K562 (cell line): Measurements from ENCODE around the gene UVRAG. TPM values are rescaled to one million over a fixed set of nuclear protein-coding genes. Genes with fewer than 3 reads are reported as not detected.

ENCODE experiments used
- ATAC-seq: fragments of 200-7000 bp; cut with Tn5 transposase; 3 replicates; pipeline ENCODE4 v1.9.1; 2020; ENCODE audit warnings: moderate library complexity
- BruUV-seq: library from RNA; stranded (reverse); fragments of 400-500 nt; replicated peaks from 2 replicates; lab custom pipeline; 2021; lab: Mats Ljungman, UMichigan
- CTCF ChIA-PET: fragments of 300-600 bp; formaldehyde crosslinking; extraction: SDS; loops from one replicate; lab custom pipeline; 2021; ENCODE audit warnings: low intra/inter-chr PET ratio; lab: Yijun Ruan, JAX
- POLR2A ChIA-PET: fragments of 300-600, 350-650 bp; sonication (Branson Sonifier 250); formaldehyde crosslinking; extraction: SDS; loops from one replicate; lab custom pipeline; 2021; ENCODE audit warnings: antibody characterized with exemption, inconsistent platforms; lab: Yijun Ruan, JAX
- DNase-seq, 4 experiments: peaks; one replicate each; pipeline versions ENCODE4 v3.0.0 to v3.0.0-alpha.2; 2011 to 2018; ENCODE audit warnings: low spot score in 3 of 4, mixed read lengths in 3 of 4; ENCODE audit errors: extremely low read depth in 1 of 4
- FAIRE-seq: peaks from 2 replicates; lab custom pipeline; 2011; peaks lifted over from hg19 to GRCh38; lab: Jason Lieb, UNC
- H2AFZ ChIP-seq: 2 replicates; pipeline ENCODE4 v1.6.0; 2011; ENCODE audit warnings: low read depth, low read length, control low read depth, inconsistent platforms
- H3K27ac ChIP-seq: fragments of 200-600 bp; 3 replicates; pipeline ENCODE4 v1.8.0; 2011; ENCODE audit warnings: low read depth, mild to moderate bottlenecking, control low read depth, inconsistent platforms, low read length, moderate library complexity, mixed read lengths; ENCODE audit errors: extremely low read depth
- H3K27me3 ChIP-seq, 2 experiments: fragments of 300-600 bp in 1 of 2; 2 replicates in 1 of 2; 3 replicates in 1 of 2; pipeline versions ENCODE4 v1.6.0 to v1.8.0; 2011; ENCODE audit warnings: inconsistent platforms in 2 of 2, low read length in 2 of 2, mild to moderate bottlenecking in 1 of 2, mixed read lengths in 1 of 2, moderate library complexity in 1 of 2; ENCODE audit not compliant: control insufficient read depth in 2 of 2, insufficient read depth in 2 of 2
- H3K36me3 ChIP-seq: fragments of 300-600 bp; 3 replicates; pipeline ENCODE4 v1.8.0; 2011; ENCODE audit warnings: mild to moderate bottlenecking, low read length, inconsistent platforms; ENCODE audit not compliant: control insufficient read depth, insufficient read depth
- H3K4me1 ChIP-seq, 2 experiments: fragments of 200-600 bp in 1 of 2; replicated peaks in 1 of 2; 2 replicates in 1 of 2; 3 replicates in 1 of 2; pipeline versions ENCODE4 v1.5.1 to v1.8.0; 2011; ENCODE audit warnings: inconsistent platforms in 2 of 2, low read length in 2 of 2, mild to moderate bottlenecking in 1 of 2, mixed read lengths in 1 of 2, moderate library complexity in 1 of 2; ENCODE audit not compliant: control insufficient read depth in 2 of 2, insufficient read depth in 2 of 2
- H3K4me2 ChIP-seq: 2 replicates; pipeline ENCODE4 v1.6.1; 2011; ENCODE audit warnings: low read length, control low read depth, inconsistent platforms, mixed read lengths; ENCODE audit not compliant: insufficient read depth
- H3K4me3 ChIP-seq: fragments of 200-600 bp; sonication (generic), shearing (Covaris generic); 2 replicates; pipeline ENCODE4 v1.5.1; 2016; ENCODE audit warnings: control low read depth, inconsistent platforms
- H3K79me2 ChIP-seq: fragments of 200-600 bp; 3 replicates; pipeline ENCODE4 v1.8.0; 2011; ENCODE audit warnings: low read length, inconsistent platforms; ENCODE audit not compliant: control insufficient read depth, insufficient read depth
- H3K9ac ChIP-seq, 2 experiments: 2 replicates each; pipeline versions ENCODE4 v1.6.0 to v1.6.1; 2011; ENCODE audit warnings: low read depth in 2 of 2, low read length in 2 of 2, control low read depth in 1 of 2, inconsistent platforms in 1 of 2, mild to moderate bottlenecking in 1 of 2, mixed read lengths in 1 of 2; ENCODE audit not compliant: insufficient read depth in 1 of 2
- H3K9me1 ChIP-seq: one replicate; pipeline ENCODE4 v1.6.0; 2011; ENCODE audit warnings: inconsistent platforms, mild to moderate bottlenecking, low read length, moderate library complexity; ENCODE audit not compliant: control insufficient read depth, insufficient read depth
- H3K9me3 ChIP-seq: replicated peaks from 2 replicates; pipeline ENCODE4 v1.5.1; 2011; ENCODE audit warnings: low read depth, low read length, inconsistent platforms; ENCODE audit not compliant: control insufficient read depth, insufficient read depth
- H4K20me1 ChIP-seq: replicated peaks from 2 replicates; pipeline ENCODE4 v1.6.1; 2011; ENCODE audit warnings: low read length, inconsistent platforms, mixed read lengths; ENCODE audit not compliant: control insufficient read depth, insufficient read depth
- ETV6 ChIP-seq, 3 experiments: fragments of 150-350 bp in 1 of 3; sonication (generic) in 1 of 3; formaldehyde crosslinking in 1 of 3; IDR thresholded peaks; 2 replicates each; pipeline versions ENCODE4 v1.6.1 to v1.8.0; 2014 to 2022; ENCODE audit warnings: borderline replicate concordance in 2 of 3, low read depth in 2 of 3, antibody characterized with exemption in 1 of 3, low read length in 1 of 3, mild to moderate bottlenecking in 1 of 3, missing genetic modification reagents in 1 of 3
- KDM5B ChIP-seq: fragments of 200-600 bp; sonication (generic); IDR thresholded peaks from 2 replicates; pipeline ENCODE4 v1.6.1; 2012; ENCODE audit warnings: low read depth, mild to moderate bottlenecking, moderate library complexity, low read length, control low read depth, inconsistent platforms; ENCODE audit not compliant: insufficient replicate concordance
- TOE1 ChIP-seq, 2 experiments: fragments of 450-650 bp in 1 of 2; sonication (generic) in 1 of 2; formaldehyde crosslinking in 1 of 2; IDR thresholded peaks; 2 replicates each; pipeline versions ENCODE4 v1.7.1 to v1.8.0; 2016 to 2022; ENCODE audit warnings: borderline replicate concordance in 2 of 2, mild to moderate bottlenecking in 2 of 2, antibody characterized with exemption in 1 of 2, inconsistent platforms in 1 of 2, low read depth in 1 of 2, missing genetic modification reagents in 1 of 2, moderate library complexity in 1 of 2
- ZBTB5 ChIP-seq: fragments of 450-650 bp; IDR thresholded peaks from 2 replicates; pipeline ENCODE4 v1.6.1; 2017; ENCODE audit warnings: antibody characterized with exemption
- WGBS: fragments of 100-300 bp; shearing (Covaris generic); methylation state at CpG from one replicate; pipeline ENCODE4 v1.1.6; 2016; ENCODE audit warnings: low coverage, mixed read lengths; ENCODE audit not compliant: insufficient coverage; ENCODE audit errors: missing lambda C conversion rate; 5-methylcytosine and 5-hydroxymethylcytosine counted together
- in situ Hi-C: fragments of 300-500 bp; cut with MboI; formaldehyde crosslinking; loops from 4 replicates; pipeline ENCODE4 v1.15.0; 2018; ENCODE audit warnings: inconsistent platforms, mixed read lengths
- intact Hi-C: fragments of 100-400 bp; cut with micrococcal nuclease; formaldehyde crosslinking; loops from 2 replicates; pipeline ENCODE4 v1.14.2; 2022
- polyA plus RNA-seq, 8 experiments: library from polyadenylated mRNA; depleted of rRNA in 4 of 8; stranded (reverse) in 5 of 8; unstranded in 3 of 8; fragments of >200 nt; fragmentation: Nextera tagmentation in 2 of 8; fragmentation: Illumina TruSeq in 1 of 8; extraction: Ambion mirVana in 2 of 8; extraction: Trizol in 1 of 8; gene quantifications; 2 replicates each; pipeline versions ENCODE4 v1.2.1 to v1.2.3, GENCODE V29; 2011 to 2014; ENCODE audit warnings: inconsistent platforms in 1 of 8, missing spikeins in 1 of 8
- total RNA-seq, 7 experiments: library from RNA; depleted of rRNA in 6 of 7; stranded (reverse); fragments of >200 nt in 6 of 7; fragmentation: Illumina TruSeq in 2 of 7; extraction: Trizol in 2 of 7; gene quantifications; 2 replicates each; pipeline versions ENCODE4 v1.2.1 to v1.2.3, GENCODE V29; 2011 to 2021; ENCODE audit warnings: low replicate concordance in 1 of 7
- TF ChIP-seq, protein P1 (sequence below): fragments of 200-600 bp; sonication (generic); IDR thresholded peaks from one replicate; pipeline ENCODE4 v1.6.1; 2012; ENCODE audit warnings: mild to moderate bottlenecking, low read depth, low read length, inconsistent platforms

The UVRAG gene
- total and polyA plus RNA-seq, 9 of the 15 experiments (the other 6 are each of a cell fraction or from before 2014, with no cell fraction given), result 3.1 to 17.8 (median 12.4) TPM

DNA sequence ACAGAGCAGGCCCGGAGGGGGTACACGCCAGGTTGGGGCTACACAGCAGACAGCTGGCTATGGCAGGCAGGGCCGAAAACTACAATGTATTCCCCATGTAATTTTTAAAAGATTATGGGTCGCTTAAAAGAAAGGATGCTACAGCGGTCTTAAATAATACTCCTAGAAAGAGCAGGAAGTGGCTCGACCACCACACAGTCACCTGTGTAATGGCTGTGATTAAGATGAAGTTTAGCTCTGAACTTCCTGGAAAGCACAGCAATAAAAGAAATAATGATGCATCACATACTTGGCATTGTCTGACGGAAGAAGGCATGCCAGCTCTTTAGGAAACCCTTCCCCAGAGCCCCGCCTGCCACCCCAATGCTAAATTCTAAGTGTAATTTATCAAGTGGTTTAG lies 358.7 kb downstream of the UVRAG start:
- intact Hi-C loops (no loop called here), in situ Hi-C loops (no loop called here)
- ATAC-seq (no peak), FAIRE-seq (no peak), DNase-seq (no peak)
- Histone ChIP-seq H3K4me2 (no peak overlapping the region), H3K9me1 (peaks cover 3% of the 10 kb centered on the region), H4K20me1 (peaks cover 16% of the 10 kb centered on the region; the same call in 1 of the 2 replicates), H3K27me3 (peaks cover 17 to 46% of the 10 kb centered on the region in 2 experiments), H3K36me3 (no peaks in the 10 kb centered on the region), H3K9me3 (no peaks in the 10 kb centered on the region), H3K79me2 (no peaks in the 10 kb centered on the region), H3K27ac (no peak overlapping the region), H3K4me1 (peaks cover under 1 to 26% of the 10 kb centered on the region in 2 experiments; a peak in 3 of 5 replicates), H3K4me3 (no peak overlapping the region), H2AFZ (no peak overlapping the region), H3K9ac (no peak overlapping the region)
- ChIA-PET CTCF (no interaction called here), POLR2A (interaction anchor here (0.6 kb wide), 1 partner anchor 402 kb away, joined by 3 read pairs; no protein-coding TSS in a partner anchor)
- 10% methylated on average over 8 of the region's 8 CpGs for WGBS
- BruUV-seq, result no TSS peak
- TF ChIP-seq TOE1 (IDR thresholded peaks at IDR 0.05; ENCODE audit: borderline replicate concordance) (no peak), TOE1 (CRISPR knock-in tag; IDR thresholded peaks at IDR 0.05; ENCODE audit: borderline replicate concordance, low read depth) (no peak), ZBTB5 (no peak), ETV6 (IDR thresholded peaks at IDR 0.05; ENCODE audit: borderline replicate concordance in 1 of 2, low read depth in 2 of 2, low read length in 1 of 2) (no peak), ETV6 (CRISPR knock-in tag; IDR thresholded peaks at IDR 0.05; ENCODE audit: borderline replicate concordance) (no peak), KDM5B (no peak)
- TF ChIP-seq, protein P1, sequence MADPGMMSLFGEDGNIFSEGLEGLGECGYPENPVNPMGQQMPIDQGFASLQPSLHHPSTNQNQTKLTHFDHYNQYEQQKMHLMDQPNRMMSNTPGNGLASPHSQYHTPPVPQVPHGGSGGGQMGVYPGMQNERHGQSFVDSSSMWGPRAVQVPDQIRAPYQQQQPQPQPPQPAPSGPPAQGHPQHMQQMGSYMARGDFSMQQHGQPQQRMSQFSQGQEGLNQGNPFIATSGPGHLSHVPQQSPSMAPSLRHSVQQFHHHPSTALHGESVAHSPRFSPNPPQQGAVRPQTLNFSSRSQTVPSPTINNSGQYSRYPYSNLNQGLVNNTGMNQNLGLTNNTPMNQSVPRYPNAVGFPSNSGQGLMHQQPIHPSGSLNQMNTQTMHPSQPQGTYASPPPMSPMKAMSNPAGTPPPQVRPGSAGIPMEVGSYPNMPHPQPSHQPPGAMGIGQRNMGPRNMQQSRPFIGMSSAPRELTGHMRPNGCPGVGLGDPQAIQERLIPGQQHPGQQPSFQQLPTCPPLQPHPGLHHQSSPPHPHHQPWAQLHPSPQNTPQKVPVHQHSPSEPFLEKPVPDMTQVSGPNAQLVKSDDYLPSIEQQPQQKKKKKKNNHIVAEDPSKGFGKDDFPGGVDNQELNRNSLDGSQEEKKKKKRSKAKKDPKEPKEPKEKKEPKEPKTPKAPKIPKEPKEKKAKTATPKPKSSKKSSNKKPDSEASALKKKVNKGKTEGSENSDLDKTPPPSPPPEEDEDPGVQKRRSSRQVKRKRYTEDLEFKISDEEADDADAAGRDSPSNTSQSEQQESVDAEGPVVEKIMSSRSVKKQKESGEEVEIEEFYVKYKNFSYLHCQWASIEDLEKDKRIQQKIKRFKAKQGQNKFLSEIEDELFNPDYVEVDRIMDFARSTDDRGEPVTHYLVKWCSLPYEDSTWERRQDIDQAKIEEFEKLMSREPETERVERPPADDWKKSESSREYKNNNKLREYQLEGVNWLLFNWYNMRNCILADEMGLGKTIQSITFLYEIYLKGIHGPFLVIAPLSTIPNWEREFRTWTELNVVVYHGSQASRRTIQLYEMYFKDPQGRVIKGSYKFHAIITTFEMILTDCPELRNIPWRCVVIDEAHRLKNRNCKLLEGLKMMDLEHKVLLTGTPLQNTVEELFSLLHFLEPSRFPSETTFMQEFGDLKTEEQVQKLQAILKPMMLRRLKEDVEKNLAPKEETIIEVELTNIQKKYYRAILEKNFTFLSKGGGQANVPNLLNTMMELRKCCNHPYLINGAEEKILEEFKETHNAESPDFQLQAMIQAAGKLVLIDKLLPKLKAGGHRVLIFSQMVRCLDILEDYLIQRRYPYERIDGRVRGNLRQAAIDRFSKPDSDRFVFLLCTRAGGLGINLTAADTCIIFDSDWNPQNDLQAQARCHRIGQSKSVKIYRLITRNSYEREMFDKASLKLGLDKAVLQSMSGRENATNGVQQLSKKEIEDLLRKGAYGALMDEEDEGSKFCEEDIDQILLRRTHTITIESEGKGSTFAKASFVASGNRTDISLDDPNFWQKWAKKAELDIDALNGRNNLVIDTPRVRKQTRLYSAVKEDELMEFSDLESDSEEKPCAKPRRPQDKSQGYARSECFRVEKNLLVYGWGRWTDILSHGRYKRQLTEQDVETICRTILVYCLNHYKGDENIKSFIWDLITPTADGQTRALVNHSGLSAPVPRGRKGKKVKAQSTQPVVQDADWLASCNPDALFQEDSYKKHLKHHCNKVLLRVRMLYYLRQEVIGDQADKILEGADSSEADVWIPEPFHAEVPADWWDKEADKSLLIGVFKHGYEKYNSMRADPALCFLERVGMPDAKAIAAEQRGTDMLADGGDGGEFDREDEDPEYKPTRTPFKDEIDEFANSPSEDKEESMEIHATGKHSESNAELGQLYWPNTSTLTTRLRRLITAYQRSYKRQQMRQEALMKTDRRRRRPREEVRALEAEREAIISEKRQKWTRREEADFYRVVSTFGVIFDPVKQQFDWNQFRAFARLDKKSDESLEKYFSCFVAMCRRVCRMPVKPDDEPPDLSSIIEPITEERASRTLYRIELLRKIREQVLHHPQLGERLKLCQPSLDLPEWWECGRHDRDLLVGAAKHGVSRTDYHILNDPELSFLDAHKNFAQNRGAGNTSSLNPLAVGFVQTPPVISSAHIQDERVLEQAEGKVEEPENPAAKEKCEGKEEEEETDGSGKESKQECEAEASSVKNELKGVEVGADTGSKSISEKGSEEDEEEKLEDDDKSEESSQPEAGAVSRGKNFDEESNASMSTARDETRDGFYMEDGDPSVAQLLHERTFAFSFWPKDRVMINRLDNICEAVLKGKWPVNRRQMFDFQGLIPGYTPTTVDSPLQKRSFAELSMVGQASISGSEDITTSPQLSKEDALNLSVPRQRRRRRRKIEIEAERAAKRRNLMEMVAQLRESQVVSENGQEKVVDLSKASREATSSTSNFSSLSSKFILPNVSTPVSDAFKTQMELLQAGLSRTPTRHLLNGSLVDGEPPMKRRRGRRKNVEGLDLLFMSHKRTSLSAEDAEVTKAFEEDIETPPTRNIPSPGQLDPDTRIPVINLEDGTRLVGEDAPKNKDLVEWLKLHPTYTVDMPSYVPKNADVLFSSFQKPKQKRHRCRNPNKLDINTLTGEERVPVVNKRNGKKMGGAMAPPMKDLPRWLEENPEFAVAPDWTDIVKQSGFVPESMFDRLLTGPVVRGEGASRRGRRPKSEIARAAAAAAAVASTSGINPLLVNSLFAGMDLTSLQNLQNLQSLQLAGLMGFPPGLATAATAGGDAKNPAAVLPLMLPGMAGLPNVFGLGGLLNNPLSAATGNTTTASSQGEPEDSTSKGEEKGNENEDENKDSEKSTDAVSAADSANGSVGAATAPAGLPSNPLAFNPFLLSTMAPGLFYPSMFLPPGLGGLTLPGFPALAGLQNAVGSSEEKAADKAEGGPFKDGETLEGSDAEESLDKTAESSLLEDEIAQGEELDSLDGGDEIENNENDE, result no peak
